Measurements from ENCODE around the gene ZNF436. TPM values are rescaled to one million over a fixed set of nuclear protein-coding genes. Genes with fewer than 3 reads are reported as not detected.

The ZNF436 gene
- total and polyA plus RNA-seq, 2 donors (not counting 1 experiment from before 2014, with no cell fraction given), result 1.9 to 10.1 TPM

DNA sequence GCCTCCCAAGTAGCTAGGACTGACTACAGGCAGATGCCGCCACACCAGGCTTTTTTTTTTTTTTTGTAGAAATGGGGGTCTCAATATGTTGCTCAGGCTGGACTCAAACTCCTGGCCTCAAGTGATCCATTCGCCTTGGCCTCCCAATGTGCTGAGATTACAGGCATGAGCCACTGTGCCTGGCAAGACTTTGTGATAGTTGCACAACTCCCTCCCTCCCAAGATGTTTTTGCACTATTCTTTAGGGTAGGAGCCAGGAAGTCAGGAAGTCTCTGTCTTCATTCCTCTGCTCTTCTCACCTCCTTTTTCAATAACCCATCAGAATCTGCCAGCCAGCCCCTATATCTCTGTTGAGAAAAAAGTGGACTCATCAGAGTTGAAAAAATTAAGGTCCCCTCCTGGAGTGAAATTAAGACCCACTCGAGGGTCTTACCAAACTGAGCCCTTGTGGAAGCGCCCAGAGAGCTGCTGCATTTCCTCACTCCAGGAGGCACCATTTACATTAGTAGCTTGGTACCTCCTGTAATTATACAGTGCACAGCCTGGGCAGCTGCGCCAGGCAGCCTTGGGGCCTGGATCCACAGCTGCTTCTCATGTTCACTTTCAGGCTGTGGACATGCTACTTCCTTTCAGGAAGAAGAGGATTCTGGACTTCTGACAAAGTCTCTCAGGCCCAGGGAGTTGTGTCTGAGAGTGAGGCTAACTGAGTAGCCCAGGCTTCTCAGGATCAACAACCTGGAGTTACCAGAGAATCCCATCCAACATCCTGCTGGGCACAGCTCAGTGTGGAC lies 30.9 kb upstream of the ZNF436 start:
- Histone ChIP-seq H3K27me3 (replicated peaks in 1 of 4; ENCODE audit: control extremely low read depth in 1 of 4, control insufficient read depth in 3 of 4, insufficient read depth in 4 of 4, low read length in 3 of 4) (peaks cover 0 to 3% (median 1%) of the 10 kb centered on the region in 4 experiments), H3K4me3 (ENCODE audit: control extremely low read depth in 1 of 5, extremely low read depth in 1 of 5, insufficient read depth in 1 of 5, low read depth in 2 of 5, low read length in 4 of 5) (no peak overlapping the region), H3K4me2 (replicated peaks; ENCODE audit: low read depth, low read length, poor library complexity, severe bottlenecking) (no peak overlapping the region), H2AFZ (ENCODE audit: insufficient read depth, low read depth, low read length, poor library complexity, severe bottlenecking) (no peak overlapping the region), H3K9me3 (ENCODE audit: control extremely low read depth in 1 of 3, control insufficient read depth in 2 of 3, insufficient read depth in 1 of 3, low read length in 2 of 3) (no peaks in the 10 kb centered on the region), H3K4me1 (ENCODE audit: control insufficient read depth in 2 of 2, insufficient read depth in 2 of 2, low read length in 2 of 2) (peaks cover 0 to 5% of the 10 kb centered on the region in 2 donors), H4K20me1 (ENCODE audit: control insufficient read depth, insufficient read depth, low read length, poor library complexity, severe bottlenecking) (no peaks in the 10 kb centered on the region), H3K9ac (ENCODE audit: low read length) (no peak overlapping the region), H3K79me2 (ENCODE audit: control insufficient read depth, insufficient read depth, low read length) (no peaks in the 10 kb centered on the region), H3K27ac (ENCODE audit: low read length in 2 of 2) (no peak overlapping the region), H3K36me3 (replicated peaks in 1 of 2; ENCODE audit: control extremely low read depth in 1 of 2, control insufficient read depth in 1 of 2, extremely low read depth in 1 of 2, insufficient read depth in 2 of 2, low read length in 1 of 2) (no peaks in the 10 kb centered on the region)
- DNase-seq, result no peak
- WGBS (ENCODE audit: insufficient coverage), result 100% methylated on average over 4 of the region's 5 CpGs
- Mint-ChIP-seq H3K9me3 (ENCODE audit: insufficient read depth) (no peaks in the 10 kb centered on the region), H3K27ac (no peak overlapping the region), H3K27me3 (peaks cover 16% of the 10 kb centered on the region), H3K4me1 (peaks cover 4% of the 10 kb centered on the region), H3K4me3 (no peak overlapping the region)
- intact Hi-C loops (cut with micrococcal nuclease), result loop anchor here (5.0 kb wide), 2 partner anchors 83 to 183 kb away; partner anchors contain the start of gene HTR1D
- ChIA-PET CTCF (no interaction called here), POLR2A (no interaction called here)
- TF ChIP-seq EZH2 (IDR thresholded peaks at IDR 0.05; ENCODE audit: borderline replicate concordance, insufficient read depth, low read depth, low read length, poor library complexity, severe bottlenecking) (no peak), CTCF (IDR thresholded peaks at IDR 0.05) (no peak)
- ATAC-seq (ENCODE audit: low read depth), result no peak

DNA sequence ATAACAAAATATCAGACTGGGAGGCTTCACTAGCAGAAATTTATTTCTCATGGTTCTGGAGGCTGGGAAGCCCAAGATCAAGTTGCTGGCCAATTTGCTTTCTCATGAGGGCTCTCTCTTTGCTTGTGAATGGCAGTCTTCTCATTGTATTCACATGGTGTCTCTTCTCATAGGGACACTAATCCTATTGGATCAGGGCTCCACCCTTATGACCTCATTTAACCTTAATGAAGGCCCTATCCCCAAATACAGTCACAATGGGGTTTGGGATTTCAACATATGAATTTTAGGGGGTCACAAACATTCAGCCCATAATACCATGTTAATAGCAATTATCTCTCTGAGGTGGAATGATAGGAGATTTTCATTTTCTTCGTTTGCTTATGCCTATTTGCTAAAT lies 29.6 kb upstream of the ZNF436 start:
- H3K9me3 Mint-ChIP-seq (ENCODE audit: insufficient read depth), result no peaks in the 10 kb centered on the region
- peaks cover 3% of the 10 kb centered on the region for H3K4me1 Mint-ChIP-seq
- H3K79me2 ChIP-seq (ENCODE audit: control insufficient read depth, insufficient read depth, low read length), result no peaks in the 10 kb centered on the region
- DNase-seq (no peak), ATAC-seq (ENCODE audit: low read depth) (no peak)
- no peak overlapping the region for H3K27ac ChIP-seq (ENCODE audit: low read length in 2 of 2)
- no peak overlapping the region for H3K27ac Mint-ChIP-seq
- no peak for TF ChIP-seq EZH2 (IDR thresholded peaks at IDR 0.05; ENCODE audit: borderline replicate concordance, insufficient read depth, low read depth, low read length, poor library complexity, severe bottlenecking)
- TF ChIP-seq CTCF (IDR thresholded peaks at IDR 0.05), result no peak
- H3K27me3 ChIP-seq (replicated peaks in 1 of 4; ENCODE audit: control extremely low read depth in 1 of 4, control insufficient read depth in 3 of 4, insufficient read depth in 4 of 4, low read length in 3 of 4), result peaks cover 0 to 3% (median 0%) of the 10 kb centered on the region in 4 experiments
- H3K4me3 ChIP-seq (ENCODE audit: control extremely low read depth in 1 of 5, extremely low read depth in 1 of 5, insufficient read depth in 1 of 5, low read depth in 2 of 5, low read length in 4 of 5), result no peak overlapping the region
- H3K36me3 ChIP-seq (replicated peaks in 1 of 2; ENCODE audit: control extremely low read depth in 1 of 2, control insufficient read depth in 1 of 2, extremely low read depth in 1 of 2, insufficient read depth in 2 of 2, low read length in 1 of 2), result no peaks in the 10 kb centered on the region
- no peaks in the 10 kb centered on the region for H4K20me1 ChIP-seq (ENCODE audit: control insufficient read depth, insufficient read depth, low read length, poor library complexity, severe bottlenecking)
- no peaks in the 10 kb centered on the region for H3K9me3 ChIP-seq (ENCODE audit: control extremely low read depth in 1 of 3, control insufficient read depth in 2 of 3, insufficient read depth in 1 of 3, low read length in 2 of 3)
- ChIA-PET POLR2A (no interaction called here), CTCF (no interaction called here)
- H3K27me3 Mint-ChIP-seq, result peaks cover 22% of the 10 kb centered on the region
- intact Hi-C loops (cut with micrococcal nuclease), result no loop called here
- no CpG with 5 or more reads among the region's 1 CpG for WGBS (ENCODE audit: insufficient coverage)
- no peak overlapping the region for H3K4me2 ChIP-seq (replicated peaks; ENCODE audit: low read depth, low read length, poor library complexity, severe bottlenecking)
- no peak overlapping the region for H2AFZ ChIP-seq (ENCODE audit: insufficient read depth, low read depth, low read length, poor library complexity, severe bottlenecking)
- H3K9ac ChIP-seq (ENCODE audit: low read length), result no peak overlapping the region
- H3K4me1 ChIP-seq (ENCODE audit: control insufficient read depth in 2 of 2, insufficient read depth in 2 of 2, low read length in 2 of 2), result peaks cover 0 to 5% of the 10 kb centered on the region in 2 donors
- no peak overlapping the region for H3K4me3 Mint-ChIP-seq
